AG09309 (cell line): ENCODE results near the gene SERPINB1.

Experiments
- DNase-seq: peaks from one replicate; pipeline ENCODE4 v3.0.0-alpha.2; 2010; ENCODE audit warnings: low read depth
- H3K4me3 ChIP-seq: 2 replicates; pipeline ENCODE4 v1.5.1; 2011; ENCODE audit warnings: mild to moderate bottlenecking, low read depth, low read length, moderate library complexity; ENCODE audit not compliant: control insufficient read depth
- CTCF ChIP-seq: IDR thresholded peaks from 2 replicates; pipeline ENCODE4 v1.5.1; 2011; ENCODE audit warnings: mild to moderate bottlenecking, low read depth, low read length, inconsistent platforms; ENCODE audit not compliant: insufficient read depth, control insufficient read depth; ENCODE audit errors: missing control alignments

SERPINB1 gene

GRCh38 chr6:2872423-2873358, 31.0 kb upstream of the SERPINB1 start:
- no peak overlapping the region for H3K4me3 ChIP-seq
- no peak for DNase-seq
- no peak for TF ChIP-seq CTCF

GRCh38 chr6:2871953-2872352, 30.3 kb upstream of the SERPINB1 start:
- TF ChIP-seq CTCF: no peak
- H3K4me3 ChIP-seq: no peak overlapping the region
- DNase-seq: no peak

GRCh38 chr6:2871102-2871501, 29.4 kb upstream of the SERPINB1 start:
- DNase-seq: no peak
- H3K4me3 ChIP-seq: no peak overlapping the region
- TF ChIP-seq CTCF: no peak

GRCh38 chr6:2870046-2870636, 28.5 kb upstream of the SERPINB1 start:
- H3K4me3 ChIP-seq: no peak overlapping the region
- no peak for TF ChIP-seq CTCF
- DNase-seq: no peak

- no peak for DNase-seq
- H3K4me3 ChIP-seq: no peak overlapping the region
- no peak for TF ChIP-seq CTCF
Observed at GRCh38 chr6:2868637-2869036, 27.0 kb upstream of the SERPINB1 start.

GRCh38 chr6:2866171-2866846, 24.6 kb upstream of the SERPINB1 start:
- no peak for TF ChIP-seq CTCF
- H3K4me3 ChIP-seq: no peak overlapping the region
- DNase-seq: no peak
